Kidney (tissue), 14 donors: ENCODE measurements around the gene DEDD2. TPM values are rescaled to one million over a fixed set of nuclear protein-coding genes. Genes with fewer than 3 reads are reported as not detected.

Experiments
- DNase-seq, 5 donors: peaks; one replicate each; pipeline ENCODE4 v3.0.0-alpha.2; 2013 to 2020
- FAIRE-seq: peaks from 2 replicates; lab custom pipeline; 2012; peaks lifted over from hg19 to GRCh38; lab: Jason Lieb, UNC
- H3K27ac ChIP-seq, 2 donors: one replicate each; pipeline ENCODE4 v1.7.0; 2013; ENCODE audit warnings: low read depth in 2 of 2, low read length in 2 of 2, inconsistent platforms in 1 of 2
- H3K27me3 ChIP-seq: one replicate; pipeline ENCODE4 v1.7.1; 2013; ENCODE audit warnings: low read length, inconsistent platforms; ENCODE audit not compliant: control insufficient read depth, insufficient read depth
- H3K36me3 ChIP-seq, 3 donors: one replicate each; pipeline versions ENCODE4 v1.7.0 to v1.7.1; 2013; ENCODE audit warnings: low read length in 3 of 3, control low read depth in 1 of 3, inconsistent platforms in 1 of 3; ENCODE audit not compliant: insufficient read depth in 3 of 3, control insufficient read depth in 2 of 3
- H3K4me1 ChIP-seq, 3 donors: one replicate each; pipeline versions ENCODE4 v1.7.0 to v1.7.1; 2013; ENCODE audit warnings: low read length in 3 of 3, inconsistent platforms in 1 of 3, low read depth in 1 of 3; ENCODE audit not compliant: control insufficient read depth in 2 of 3, insufficient read depth in 2 of 3
- H3K4me3 ChIP-seq, 3 donors: one replicate each; pipeline versions ENCODE4 v1.7.0 to v1.8.1; 2013; ENCODE audit warnings: low read length in 3 of 3, control low read depth in 1 of 3, inconsistent platforms in 1 of 3
- H3K9ac ChIP-seq, 3 donors: one replicate each; pipeline versions ENCODE4 v1.7.0 to v1.7.1; 2013; ENCODE audit warnings: low read length in 3 of 3, control low read depth in 1 of 3, inconsistent platforms in 1 of 3
- H3K9me3 ChIP-seq, 3 donors: one replicate each; pipeline versions ENCODE4 v1.7.0 to v1.7.1; 2013; ENCODE audit warnings: low read length in 3 of 3, control low read depth in 1 of 3, inconsistent platforms in 1 of 3; ENCODE audit not compliant: control insufficient read depth in 2 of 3, insufficient read depth in 1 of 3
- CTCF ChIP-seq: IDR thresholded peaks from 3 replicates; pipeline ENCODE4 v1.5.1; 2012; ENCODE audit warnings: mild to moderate bottlenecking, moderate library complexity, borderline replicate concordance; ENCODE audit not compliant: insufficient read depth; ENCODE audit errors: extremely low read depth
- intact Hi-C: fragments of 100-400 bp; cut with DNase I; formaldehyde crosslinking; loops from one replicate; pipeline ENCODE4 v1.11.1; 2022
- polyA plus RNA-seq: library from polyadenylated mRNA; stranded (reverse); fragments of 350-450 nt; fragmentation: Illumina TruSeq; extraction: RNeasy Lipid Tissue Mini Kit (QIAGEN cat#74804); gene quantifications from one replicate; pipeline ENCODE4 v1.2.3, GENCODE V29; 2014; ENCODE audit warnings: low read depth, low replicate concordance; ENCODE audit not compliant: insufficient read depth
- total RNA-seq: library from RNA; stranded (reverse); fragmentation: NEBNext Ultra II Directional; extraction: Animal tissue kit (Norgen Biotek cat#: 25700); gene quantifications from one replicate; pipeline ENCODE4 v1.2.1, GENCODE V29; 2021
- donor health status: control.
- donor health status: control.
- donor health status: control.
- donor health status: control.
- donor health status: control.
- donor health status: DM: yes; HTN: yes; CAD: no.
- donor health status: Normal renal cell carcinoma (clear cell type).

The DEDD2 gene
- total and polyA plus RNA-seq, 2 donors from 2014 or later, result 26.1 to 36.3 TPM

- Histone ChIP-seq H3K36me3 (peaks cover 0 to 20% (median 3%) of the 10 kb centered on the region in 3 donors), H3K27ac (peak overlapping the region; percentile 28 to 74), H3K27me3 (no peaks in the 10 kb centered on the region), H3K4me3 (no peak overlapping the region), H3K4me1 (peaks cover 0 to 26% (median 14%) of the 10 kb centered on the region in 3 donors), H3K9me3 (no peaks in the 10 kb centered on the region), H3K9ac (peak overlapping the region in 1 of 3 donors; percentile 40)
- no peak for FAIRE-seq
- no peak for TF ChIP-seq CTCF
- intact Hi-C loops, result no loop called here
- DNase-seq, result peak in 2 of 5 donors; percentile 54 to 76
These were observed 32.7 kb upstream of the DEDD2 start for GRCh38 chr19:42250183-42250665.

DNA sequence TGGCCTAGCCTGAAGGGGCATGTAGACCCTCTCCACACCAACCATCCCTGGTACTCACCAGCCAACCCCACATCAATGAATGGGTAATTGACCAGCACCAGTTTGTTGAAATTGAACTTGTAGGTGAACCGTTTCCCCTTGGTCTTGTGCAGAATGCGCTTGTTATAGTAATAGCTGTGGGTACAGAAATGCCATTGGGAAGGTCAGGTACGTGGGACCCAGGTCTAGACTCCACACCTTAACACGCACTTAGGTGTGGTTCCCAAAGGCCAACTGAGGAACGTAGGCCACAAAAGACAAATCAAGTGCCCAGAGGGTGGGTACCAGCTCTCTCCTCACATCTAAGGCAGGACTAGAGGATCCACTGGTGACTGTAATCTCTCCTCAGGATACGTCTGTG, 32.3 kb upstream of the DEDD2 start:
- no peak for FAIRE-seq
- no peak for TF ChIP-seq CTCF
- no peaks in the 10 kb centered on the region for H3K9me3 ChIP-seq
- no peaks in the 10 kb centered on the region for H3K27me3 ChIP-seq
- H3K9ac ChIP-seq, result no peak overlapping the region
- intact Hi-C loops, result no loop called here
- no peak overlapping the region for H3K4me3 ChIP-seq
- H3K36me3 ChIP-seq, result peaks cover 0 to 20% (median 3%) of the 10 kb centered on the region in 3 donors
- H3K27ac ChIP-seq, result no peak overlapping the region
- DNase-seq, result no peak
- H3K4me1 ChIP-seq, result peaks cover 0 to 30% (median 14%) of the 10 kb centered on the region in 3 donors

- Histone ChIP-seq H3K27me3 (no peaks in the 10 kb centered on the region), H3K27ac (no peak overlapping the region), H3K9me3 (no peaks in the 10 kb centered on the region), H3K9ac (no peak overlapping the region), H3K36me3 (peaks cover 0 to 20% (median 3%) of the 10 kb centered on the region in 3 donors), H3K4me1 (peaks cover 0 to 31% (median 14%) of the 10 kb centered on the region in 3 donors), H3K4me3 (no peak overlapping the region)
- FAIRE-seq (no peak), DNase-seq (peak in 1 of 5 donors; percentile 77)
- TF ChIP-seq CTCF, result no peak
- intact Hi-C loops, result no loop called here
These were observed 31.8 kb upstream of the DEDD2 start for GRCh38 chr19:42249149-42249750.
